ENCODE measurements around the gene GUCA2A.

DNA sequence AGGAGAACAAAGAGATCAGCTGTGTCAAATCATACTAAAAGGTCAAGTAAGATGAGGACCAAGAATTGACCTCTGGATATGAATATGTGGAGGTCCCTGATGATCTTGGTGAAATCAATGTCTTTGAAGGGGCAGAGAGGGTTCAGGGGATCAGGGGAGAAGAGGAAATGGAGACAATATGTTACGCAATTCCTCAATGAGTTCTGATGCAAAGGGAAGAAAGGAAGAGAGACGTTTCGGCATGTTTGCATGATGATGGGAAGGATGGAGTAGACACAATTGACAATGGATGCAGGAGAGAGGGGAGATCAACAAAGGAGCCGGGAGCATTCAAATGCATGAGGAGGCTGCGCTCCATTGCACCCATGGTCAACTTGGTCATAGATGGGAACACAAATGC lies 47.3 kb downstream of the GUCA2A start:
- no peak for TF ChIP-seq POLR2A (IDR thresholded peaks at IDR 0.05)
- TF ChIP-seq, protein P1, sequence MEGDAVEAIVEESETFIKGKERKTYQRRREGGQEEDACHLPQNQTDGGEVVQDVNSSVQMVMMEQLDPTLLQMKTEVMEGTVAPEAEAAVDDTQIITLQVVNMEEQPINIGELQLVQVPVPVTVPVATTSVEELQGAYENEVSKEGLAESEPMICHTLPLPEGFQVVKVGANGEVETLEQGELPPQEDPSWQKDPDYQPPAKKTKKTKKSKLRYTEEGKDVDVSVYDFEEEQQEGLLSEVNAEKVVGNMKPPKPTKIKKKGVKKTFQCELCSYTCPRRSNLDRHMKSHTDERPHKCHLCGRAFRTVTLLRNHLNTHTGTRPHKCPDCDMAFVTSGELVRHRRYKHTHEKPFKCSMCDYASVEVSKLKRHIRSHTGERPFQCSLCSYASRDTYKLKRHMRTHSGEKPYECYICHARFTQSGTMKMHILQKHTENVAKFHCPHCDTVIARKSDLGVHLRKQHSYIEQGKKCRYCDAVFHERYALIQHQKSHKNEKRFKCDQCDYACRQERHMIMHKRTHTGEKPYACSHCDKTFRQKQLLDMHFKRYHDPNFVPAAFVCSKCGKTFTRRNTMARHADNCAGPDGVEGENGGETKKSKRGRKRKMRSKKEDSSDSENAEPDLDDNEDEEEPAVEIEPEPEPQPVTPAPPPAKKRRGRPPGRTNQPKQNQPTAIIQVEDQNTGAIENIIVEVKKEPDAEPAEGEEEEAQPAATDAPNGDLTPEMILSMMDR (IDR thresholded peaks at IDR 0.05) = no peak
